Adipose tissue (tissue), 3 donors: Measurements from ENCODE around the gene DCD. TPM values are rescaled to one million over a fixed set of nuclear protein-coding genes. Genes with fewer than 3 reads are reported as not detected.
"Not testable (repeated sequence)": the region's sequence is repeated elsewhere in the genome, so short reads cannot be mapped to it uniquely, and the experiment has no call there.

Experiments
- H3K27ac ChIP-seq: one replicate; pipeline ENCODE4 v1.5.1; 2013; ENCODE audit warnings: low read depth, low read length
- WGBS, 3 donors: extraction: QIAGEN DNeasy Blood & Tissue Kit; methylation state at CpG; one replicate each; pipeline ENCODE4 v1.1.7; 2013; 5-methylcytosine and 5-hydroxymethylcytosine counted together
- polyA plus RNA-seq, 3 donors: library from polyadenylated mRNA; stranded (reverse); fragments of 200-250 nt; gene quantifications; one replicate each; pipeline ENCODE4 v1.2.3, GENCODE V29; 2013
- donor health status: healthy with polysubstance abuse.
- donor health status: Bipolar disorder and iron deficiency.
- donor health status: healthy.

Gene DCD
- not detected for polyA plus RNA-seq

GRCh38 chr12:54648265-54648664 is at the start of gene DCD:
Gene DCD (minus strand): TSS chr12:54648365. CDS start chr12:54648303, 62 bp downstream.
- no peak within 1 kb of the TSS for H3K27ac ChIP-seq
- WGBS, 3 donors, result 71 to 76% (median 74%) methylated on average over 2 of the region's 2 CpGs

GRCh38 chr12:54697851-54698250 is 49.7 kb upstream of the DCD start:
- WGBS, 3 donors, result 7 to 16% (median 16%) methylated on average over 1 of the region's 1 CpG

GRCh38 chr12:54692353-54692752 is 44.2 kb upstream of the DCD start:
- WGBS, 3 donors, result 44 to 66% (median 53%) methylated on average over 2 of the region's 2 CpGs
- H3K27ac ChIP-seq, result no peak overlapping the region

More at GRCh38 chr12:54697851-54698250, 49.7 kb upstream of the DCD start:
- no peak overlapping the region for H3K27ac ChIP-seq

- 55 to 66% (median 62%) methylated on average over 2 of the region's 2 CpGs for WGBS, 3 donors
- H3K27ac ChIP-seq, result no peak overlapping the region
Observed at GRCh38 chr12:54689984-54690383, 41.8 kb upstream of the DCD start.

GRCh38 chr12:54689034-54689372 is 40.8 kb upstream of the DCD start:
- H3K27ac ChIP-seq, result no peak overlapping the region
- WGBS, 3 donors, result 64 to 69% (median 64%) methylated on average over 8 of the region's 8 CpGs

GRCh38 chr12:54688309-54689033 is 40.3 kb upstream of the DCD start:
- 46 to 73% (median 72%) methylated on average over 5 of the region's 5 CpGs for WGBS, 3 donors
- no peak overlapping the region for H3K27ac ChIP-seq

GRCh38 chr12:54684636-54685630 is 36.8 kb upstream of the DCD start:
- H3K27ac ChIP-seq, result no peak overlapping the region
- WGBS, 3 donors, result 34 to 72% (median 65%) methylated on average over 12 of the region's 12 CpGs

- H3K27ac ChIP-seq, result no peak overlapping the region
- 30 to 50% (median 31%) methylated on average over 2 of the region's 2 CpGs for WGBS, 3 donors
Observed at GRCh38 chr12:54683398-54683797, 35.2 kb upstream of the DCD start.

GRCh38 chr12:54682674-54683073 is 34.5 kb upstream of the DCD start:
- 59 to 81% (median 72%) methylated on average over 1 of the region's 1 CpG for WGBS, 3 donors

GRCh38 chr12:54680374-54680773 is 32.2 kb upstream of the DCD start:
- WGBS, 3 donors, result 47 to 61% (median 59%) methylated on average over 3 of the region's 3 CpGs
- H3K27ac ChIP-seq, result no peak overlapping the region

More at GRCh38 chr12:54682674-54683073, 34.5 kb upstream of the DCD start:
- H3K27ac ChIP-seq, result no peak overlapping the region

GRCh38 chr12:54678131-54678530 is 30.0 kb upstream of the DCD start:
- WGBS, 3 donors, result 75 to 83% (median 78%) methylated on average over 5 of the region's 5 CpGs
- no peak overlapping the region for H3K27ac ChIP-seq

- no peak overlapping the region for H3K27ac ChIP-seq
- 85 to 95% (median 92%) methylated on average over 5 of the region's 5 CpGs for WGBS, 3 donors
Observed at GRCh38 chr12:54667945-54668344, 19.8 kb upstream of the DCD start.

GRCh38 chr12:54666008-54666407 is 17.8 kb upstream of the DCD start:
- 73 to 82% (median 77%) methylated on average over 3 of the region's 3 CpGs for WGBS, 3 donors
- H3K27ac ChIP-seq, result no peak overlapping the region

GRCh38 chr12:54665022-54665635 is 17.0 kb upstream of the DCD start:
- not testable (repeated sequence) for H3K27ac ChIP-seq
- 55 to 82% (median 70%) methylated on average over 3 of the region's 3 CpGs for WGBS, 3 donors

GRCh38 chr12:54663603-54664002 is 15.4 kb upstream of the DCD start:
- 80 to 84% (median 84%) methylated on average over 3 of the region's 3 CpGs for WGBS, 3 donors
- H3K27ac ChIP-seq, result no peak overlapping the region

- WGBS, 3 donors, result 30 to 60% (median 43%) methylated on average over 3 of the region's 3 CpGs
- no peak overlapping the region for H3K27ac ChIP-seq
Observed at GRCh38 chr12:54662026-54662425, 13.9 kb upstream of the DCD start.

- 59% methylated on average over 2 of the region's 2 CpGs for WGBS, 3 donors
- no peak overlapping the region for H3K27ac ChIP-seq
Observed at GRCh38 chr12:54661048-54661447, 12.9 kb upstream of the DCD start.

GRCh38 chr12:54660320-54660962 is 12.3 kb upstream of the DCD start:
- WGBS, 3 donors, result 78 to 88% (median 87%) methylated on average over 10 of the region's 10 CpGs
- no peak overlapping the region for H3K27ac ChIP-seq
